ENCODE data around the gene MEDAG. TPM values are rescaled to one million over a fixed set of nuclear protein-coding genes. Genes with fewer than 3 reads are reported as not detected.

Gene MEDAG
- total RNA-seq, 1 experiment from 2014 or later = 0.67 TPM

- no TSS peak for BruUV-seq (replicated peaks)
- no peak for DNase-seq (ENCODE audit: low read depth, low spot score)
- intact Hi-C loops (cut with micrococcal nuclease; ENCODE audit: unreplicated experiment) (no loop called here), in situ Hi-C loops (cut with HindIII; ENCODE audit: low pct_unique_long_range_greater_than_20kb, low sequenced_read_pairs) (no loop called here)
- H3K4me1 ChIP-seq (ENCODE audit: control insufficient read depth, insufficient read depth, low read length) = no peaks in the 10 kb centered on the region
- CTCF ChIA-PET = no interaction called here
- no peak for ATAC-seq
- H3K9me3 ChIP-seq (ENCODE audit: control insufficient read depth, insufficient read depth, low read depth, low read length) = no peaks in the 10 kb centered on the region
- no peak overlapping the region for H3K4me3 ChIP-seq (ENCODE audit: low read depth in 2 of 2, low read length in 2 of 2)
- H3K36me3 ChIP-seq (ENCODE audit: control insufficient read depth, insufficient read depth, low read length) = no peaks in the 10 kb centered on the region
- TF ChIP-seq CTCF (IDR thresholded peaks at IDR 0.05) = no peak
- no peak for TF ChIP-seq POLR2AphosphoS5 (IDR thresholded peaks at IDR 0.05; ENCODE audit: low read depth, low read length)
- TF ChIP-seq REST (IDR thresholded peaks at IDR 0.05; ENCODE audit: insufficient read depth in 1 of 2, low read depth in 2 of 2, low read length in 1 of 2) = no peak
- TF ChIP-seq TCF7L2 (IDR thresholded peaks at IDR 0.05; ENCODE audit: low read depth, low read length) = no peak
- TF ChIP-seq SIN3A (IDR thresholded peaks at IDR 0.05; ENCODE audit: borderline replicate concordance, insufficient read depth, low read depth, low read length) = no peak
- H3K27me3 ChIP-seq (ENCODE audit: control insufficient read depth, insufficient read depth, low read length) = no peaks in the 10 kb centered on the region
- H3K27ac ChIP-seq (ENCODE audit: low read length) = no peak overlapping the region
- POLR2A ChIA-PET = no interaction called here
Measured at GRCh38 chr13:30882996-30883766, 22.9 kb upstream of the MEDAG start.

- Histone ChIP-seq H3K9me3 (ENCODE audit: control insufficient read depth, insufficient read depth, low read depth, low read length) (no peaks in the 10 kb centered on the region), H3K4me1 (ENCODE audit: control insufficient read depth, insufficient read depth, low read length) (no peaks in the 10 kb centered on the region), H3K36me3 (ENCODE audit: control insufficient read depth, insufficient read depth, low read length) (no peaks in the 10 kb centered on the region), H3K4me3 (ENCODE audit: low read depth in 2 of 2, low read length in 2 of 2) (no peak overlapping the region), H3K27ac (ENCODE audit: low read length) (no peak overlapping the region), H3K27me3 (ENCODE audit: control insufficient read depth, insufficient read depth, low read length) (no peaks in the 10 kb centered on the region)
- no peak for ATAC-seq
- DNase-seq (ENCODE audit: low read depth, low spot score) = no peak
- no peak for TF ChIP-seq TCF7L2 (IDR thresholded peaks at IDR 0.05; ENCODE audit: low read depth, low read length)
- no peak for TF ChIP-seq SIN3A (IDR thresholded peaks at IDR 0.05; ENCODE audit: borderline replicate concordance, insufficient read depth, low read depth, low read length)
- TF ChIP-seq POLR2AphosphoS5 (IDR thresholded peaks at IDR 0.05; ENCODE audit: low read depth, low read length) = no peak
- no peak for TF ChIP-seq REST (IDR thresholded peaks at IDR 0.05; ENCODE audit: insufficient read depth in 1 of 2, low read depth in 2 of 2, low read length in 1 of 2)
- TF ChIP-seq CTCF (IDR thresholded peaks at IDR 0.05) = no peak
- intact Hi-C loops (cut with micrococcal nuclease; ENCODE audit: unreplicated experiment) = no loop called here
- ChIA-PET CTCF (no interaction called here), POLR2A (no interaction called here)
- no TSS peak for BruUV-seq (replicated peaks)
- in situ Hi-C loops (cut with HindIII; ENCODE audit: low pct_unique_long_range_greater_than_20kb, low sequenced_read_pairs) = no loop called here
Measured at GRCh38 chr13:30884543-30884942, 21.5 kb upstream of the MEDAG start.

All from Panc1 (cell line).